Ishikawa (cell line): ENCODE results near the gene METTL8.

Experiments used
- CEBPB ChIP-seq: IDR thresholded peaks from 2 replicates; pipeline ENCODE4 v1.6.1; 2012
- CREB1 ChIP-seq: IDR thresholded peaks from 2 replicates; pipeline ENCODE4 v1.6.1; 2012; ENCODE audit warnings: low read depth
- EGR1 ChIP-seq: IDR thresholded peaks from 2 replicates; pipeline ENCODE4 v1.6.1; 2012
- EP300 ChIP-seq: IDR thresholded peaks from 2 replicates; pipeline ENCODE4 v1.6.1; 2012; ENCODE audit warnings: borderline replicate concordance
- FOXM1 ChIP-seq: IDR thresholded peaks from 2 replicates; pipeline ENCODE4 v1.6.1; 2012; ENCODE audit warnings: low read depth, borderline replicate concordance
- NFIC ChIP-seq: IDR thresholded peaks from 2 replicates; pipeline ENCODE4 v1.6.1; 2012
- RAD21 ChIP-seq: IDR thresholded peaks from 2 replicates; pipeline ENCODE4 v1.6.1; 2012; ENCODE audit warnings: low read depth
- REST ChIP-seq: IDR thresholded peaks from 2 replicates; pipeline ENCODE4 v1.6.1; 2012; ENCODE audit warnings: low read depth, mild to moderate bottlenecking
- TAF1 ChIP-seq: IDR thresholded peaks from 2 replicates; pipeline ENCODE4 v1.6.1; 2012; ENCODE audit warnings: low read depth, mild to moderate bottlenecking
- TCF12 ChIP-seq: IDR thresholded peaks from 2 replicates; pipeline ENCODE4 v1.6.1; 2012; ENCODE audit warnings: low read depth
- TEAD4 ChIP-seq: IDR thresholded peaks from 2 replicates; pipeline ENCODE4 v1.6.1; 2012
- USF1 ChIP-seq: IDR thresholded peaks from 2 replicates; pipeline ENCODE4 v1.6.1; 2012
- YY1 ChIP-seq: IDR thresholded peaks from 2 replicates; pipeline ENCODE4 v1.6.1; 2012; ENCODE audit warnings: low read depth
- ZBTB7A ChIP-seq: IDR thresholded peaks from 2 replicates; pipeline ENCODE4 v1.6.1; 2012; ENCODE audit warnings: low read depth
- TF ChIP-seq, protein P1 (sequence below): IDR thresholded peaks from 2 replicates; pipeline ENCODE4 v1.6.1; 2012

METTL8 gene

GRCh38 chr2:171431677-171432167 lies 2.1 kb downstream of the METTL8 start:
- TF ChIP-seq TEAD4 = no peak

DNA sequence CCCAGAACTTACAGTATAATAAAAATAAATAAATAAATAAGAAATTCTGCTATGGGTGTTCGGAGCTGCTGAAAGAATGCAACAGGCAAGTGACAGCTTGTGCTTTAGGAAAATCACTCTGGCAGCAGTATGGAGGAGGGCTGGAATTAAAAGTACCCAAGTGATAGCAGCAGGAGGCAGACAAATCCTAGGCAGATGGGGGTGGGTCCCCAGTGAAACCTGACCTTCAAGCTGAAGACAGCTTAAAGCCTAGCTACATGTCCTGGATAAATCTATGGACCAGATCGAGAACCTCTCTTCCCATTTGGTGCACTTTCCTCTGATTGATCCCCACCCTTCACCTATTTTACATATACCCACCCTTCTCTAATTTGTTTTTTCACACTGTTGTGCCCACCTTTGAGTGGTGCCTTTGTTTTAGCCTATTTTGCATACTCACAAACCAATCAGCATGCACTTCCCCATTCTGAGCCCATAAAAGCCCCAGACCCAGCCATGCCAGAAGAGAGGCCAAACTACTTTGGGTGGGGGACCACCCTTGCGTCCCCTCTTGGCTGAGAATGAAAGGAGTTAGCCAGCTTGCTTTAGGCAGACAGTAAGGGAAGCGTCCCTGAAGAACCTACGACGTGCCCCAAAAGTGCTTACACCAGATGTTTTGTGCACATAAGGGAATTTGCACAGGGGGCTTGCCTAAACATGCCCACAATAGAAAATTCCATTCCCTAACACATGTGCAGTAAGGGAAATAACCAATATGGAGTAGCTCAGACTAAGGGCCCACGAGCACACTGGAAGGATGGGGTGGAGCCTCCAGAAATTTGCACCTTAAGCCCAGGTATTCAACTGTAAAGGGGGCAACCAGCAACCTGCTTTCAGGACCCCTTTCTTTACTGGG lies 3.0 kb downstream of the METTL8 start:
- TF ChIP-seq CEBPB = no peak
- no peak for TF ChIP-seq RAD21
- TF ChIP-seq NFIC = no peak
- no peak for TF ChIP-seq TEAD4
- no peak for TF ChIP-seq USF1
- TF ChIP-seq EGR1 = no peak
- TF ChIP-seq, protein P1, sequence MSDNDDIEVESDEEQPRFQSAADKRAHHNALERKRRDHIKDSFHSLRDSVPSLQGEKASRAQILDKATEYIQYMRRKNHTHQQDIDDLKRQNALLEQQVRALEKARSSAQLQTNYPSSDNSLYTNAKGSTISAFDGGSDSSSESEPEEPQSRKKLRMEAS = no peak
- TF ChIP-seq REST = no peak

- TF ChIP-seq NFIC (no peak), FOXM1 (no peak), ZBTB7A (no peak), CEBPB (no peak), TCF12 (no peak), EP300 (no peak), USF1 (no peak), REST (no peak), TAF1 (no peak), EGR1 (no peak), YY1 (no peak), CREB1 (no peak), RAD21 (no peak), TEAD4 (no peak)
- TF ChIP-seq, protein P1 = no peak
Observed at GRCh38 chr2:171420728-171421563, 12.8 kb downstream of the METTL8 start.

DNA sequence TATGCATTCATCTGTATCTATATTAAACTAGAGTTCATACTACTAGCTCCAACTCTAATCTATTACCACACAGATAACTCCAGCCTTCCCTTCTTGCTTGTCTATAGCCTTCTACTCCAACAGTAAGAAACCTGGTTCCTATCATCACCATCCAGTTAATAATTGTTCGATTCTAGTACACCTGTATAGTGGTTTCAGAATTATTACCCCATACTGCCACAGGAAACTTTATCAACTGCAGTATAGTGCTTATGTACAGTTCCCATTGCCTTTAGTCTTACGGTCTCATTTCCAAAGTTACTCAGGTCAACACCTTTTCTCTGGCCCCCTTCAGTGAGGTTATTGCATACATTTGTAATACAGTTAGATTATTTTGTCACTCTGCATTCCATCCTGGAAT lies 14.5 kb downstream of the METTL8 start:
- no peak for TF ChIP-seq EGR1
- no peak for TF ChIP-seq FOXM1
- no peak for TF ChIP-seq ZBTB7A
- no peak for TF ChIP-seq YY1
- no peak for TF ChIP-seq RAD21
- TF ChIP-seq, protein P1 = no peak
- no peak for TF ChIP-seq CREB1
- TF ChIP-seq TAF1 = no peak
- no peak for TF ChIP-seq CEBPB
- no peak for TF ChIP-seq EP300
- no peak for TF ChIP-seq TCF12

GRCh38 chr2:171416009-171416926 lies 17.5 kb downstream of the METTL8 start:
- TF ChIP-seq FOXM1 = no peak
- TF ChIP-seq USF1 = no peak
- TF ChIP-seq RAD21 = peak; percentile 95
- no peak for TF ChIP-seq REST
- TF ChIP-seq TCF12 = no peak
- TF ChIP-seq TAF1 = no peak
